Cardiac muscle cell (in vitro differentiated cells and primary cell): ENCODE results near the gene ZNF175. TPM values are rescaled to one million over a fixed set of nuclear protein-coding genes. Genes with fewer than 3 reads are reported as not detected.
A peak's percentile ranks its signal among the peaks of the same experiment; 100 is the strongest.

Source experiments
- DNase-seq, 2 donors: peaks; one replicate each; pipeline versions ENCODE4 v3.0.0 to v3.0.0-alpha.2; 2010 to 2017; ENCODE audit warnings: low read depth in 1 of 2, low spot score in 1 of 2
- H3K27ac ChIP-seq: fragments of 200-600 bp; sonication (generic); 2 replicates; pipeline ENCODE4 v1.5.1; 2016
- H3K27me3 ChIP-seq: fragments of 200-600 bp; sonication (generic); 2 replicates; pipeline ENCODE4 v1.6.0; 2016; ENCODE audit warnings: control low read depth
- H3K36me3 ChIP-seq: fragments of 200-600 bp; sonication (generic); 2 replicates; pipeline ENCODE4 v1.5.1; 2016; ENCODE audit warnings: control low read depth
- H3K4me1 ChIP-seq: fragments of 200-600 bp; sonication (generic); 2 replicates; pipeline ENCODE4 v1.8.1; 2017; ENCODE audit warnings: low read depth, mild to moderate bottlenecking, mixed run types
- H3K4me3 ChIP-seq: fragments of 200-600 bp; sonication (generic); 2 replicates; pipeline ENCODE4 v1.5.1; 2016; ENCODE audit warnings: mild to moderate bottlenecking
- H3K9me3 ChIP-seq: fragments of 200-600 bp; sonication (generic); 2 replicates; pipeline ENCODE4 v1.5.1; 2017; ENCODE audit warnings: low read depth, mild to moderate bottlenecking, control low read depth
- CTCF ChIP-seq: IDR thresholded peaks from 2 replicates; pipeline ENCODE4 v1.5.1; 2012; ENCODE audit warnings: low read depth, mild to moderate bottlenecking, low read length
- polyA plus RNA-seq: library from polyadenylated mRNA; unstranded; fragments of >200 nt; fragmentation: Nextera tagmentation; extraction: Ambion mirVana; gene quantifications from 2 replicates; pipeline ENCODE4 v1.2.1, GENCODE V29; 2016
- total RNA-seq: library from RNA; depleted of rRNA; stranded (reverse); fragments of >200 nt; gene quantifications from 2 replicates; pipeline ENCODE4 v1.2.3, GENCODE V29; 2016

ZNF175 gene
- total and polyA plus RNA-seq, 2 experiments from 2014 or later, result 2.3 to 7.0 TPM

GRCh38 chr19:51571599-51571998, 516 bp downstream of the ZNF175 start:
- Histone ChIP-seq H3K4me3 (peak overlapping the region; percentile 69), H3K4me1 (no peaks in the 10 kb centered on the region), H3K27me3 (peaks cover 11% of the 10 kb centered on the region), H3K9me3 (no peaks in the 10 kb centered on the region), H3K27ac (no peak overlapping the region), H3K36me3 (peaks cover 12% of the 10 kb centered on the region)
- no peak for TF ChIP-seq CTCF
- no peak for DNase-seq

GRCh38 chr19:51572410-51572809, 1.3 kb downstream of the ZNF175 start:
- H3K9me3 ChIP-seq, result no peaks in the 10 kb centered on the region
- TF ChIP-seq CTCF, result no peak
- H3K27ac ChIP-seq, result no peak overlapping the region

GRCh38 chr19:51572908-51573307, 1.8 kb downstream of the ZNF175 start:
- TF ChIP-seq CTCF, result no peak
- no peak overlapping the region for H3K4me3 ChIP-seq
- DNase-seq, result peak in 1 of 2 donors; percentile 32
- peaks cover 8% of the 10 kb centered on the region for H3K27me3 ChIP-seq
- H3K36me3 ChIP-seq, result peaks cover 12% of the 10 kb centered on the region
- no peak overlapping the region for H3K27ac ChIP-seq
- H3K4me1 ChIP-seq, result no peaks in the 10 kb centered on the region
- H3K9me3 ChIP-seq, result no peaks in the 10 kb centered on the region

More at GRCh38 chr19:51572410-51572809, 1.3 kb downstream of the ZNF175 start:
- peak in 1 of 2 donors; percentile 18 for DNase-seq
- peaks cover 11% of the 10 kb centered on the region for H3K27me3 ChIP-seq
- peaks cover 12% of the 10 kb centered on the region for H3K36me3 ChIP-seq
- no peaks in the 10 kb centered on the region for H3K4me1 ChIP-seq
- no peak overlapping the region for H3K4me3 ChIP-seq

GRCh38 chr19:51573331-51573730, 2.2 kb downstream of the ZNF175 start:
- Histone ChIP-seq H3K27ac (no peak overlapping the region), H3K4me3 (no peak overlapping the region), H3K36me3 (peaks cover 12% of the 10 kb centered on the region), H3K9me3 (no peaks in the 10 kb centered on the region), H3K4me1 (no peaks in the 10 kb centered on the region), H3K27me3 (peaks cover 8% of the 10 kb centered on the region)
- no peak for TF ChIP-seq CTCF
- peak in 1 of 2 donors; percentile 27 for DNase-seq

GRCh38 chr19:51576850-51577249, 5.8 kb downstream of the ZNF175 start:
- no peak for TF ChIP-seq CTCF
- Histone ChIP-seq H3K4me3 (no peak overlapping the region), H3K36me3 (peaks cover 26% of the 10 kb centered on the region), H3K4me1 (no peaks in the 10 kb centered on the region), H3K27ac (no peak overlapping the region), H3K27me3 (no peaks in the 10 kb centered on the region), H3K9me3 (no peaks in the 10 kb centered on the region)
- DNase-seq, result no peak

- TF ChIP-seq CTCF, result no peak
- no peaks in the 10 kb centered on the region for H3K4me1 ChIP-seq
- H3K9me3 ChIP-seq, result peaks cover 6% of the 10 kb centered on the region
- H3K27ac ChIP-seq, result no peak overlapping the region
- H3K4me3 ChIP-seq, result no peak overlapping the region
- peaks cover 45% of the 10 kb centered on the region for H3K36me3 ChIP-seq
- no peaks in the 10 kb centered on the region for H3K27me3 ChIP-seq
- no peak for DNase-seq
Observed at GRCh38 chr19:51586103-51586728, 15.1 kb downstream of the ZNF175 start.
